Measurements from ENCODE around the gene ARMC7.

GRCh38 chr17:75178453-75178852 lies 68.7 kb downstream of the ARMC7 start:
- TF ChIP-seq POLR2AphosphoS5 (IDR thresholded peaks at IDR 0.05; ENCODE audit: borderline replicate concordance, low read depth, low read length), result no peak
- no peak for TF ChIP-seq EZH2 (IDR thresholded peaks at IDR 0.05)
- TF ChIP-seq FOXP2 (optimal IDR thresholded peaks at IDR 0.05; ENCODE audit: control extremely low read depth, extremely low read length, insufficient read depth), result no peak

Measured in SK-N-MC (cell line).